Endothelial cell of umbilical vein (primary cell): Measurements from ENCODE around the gene SRPX2. TPM values are rescaled to one million over a fixed set of nuclear protein-coding genes. Genes with fewer than 3 reads are reported as not detected.

ENCODE experiments used
- BruUV-seq: library from RNA; stranded (reverse); fragments of 400-500 nt; replicated peaks from 2 replicates; lab custom pipeline; 2021; lab: Mats Ljungman, UMichigan
- CTCF ChIA-PET: fragments of 300-600, 350-600 bp; sonication (Branson Sonifier 250); formaldehyde crosslinking; loops from one replicate; lab custom pipeline; 2021; ENCODE audit warnings: antibody characterized with exemption, inconsistent platforms; lab: Charles Lee
- POLR2A ChIA-PET: fragments of 300-600, 350-600 bp; sonication (Branson Sonifier 250); formaldehyde crosslinking; loops from one replicate; lab custom pipeline; 2021; ENCODE audit warnings: antibody characterized with exemption, inconsistent platforms; lab: Charles Lee
- DNase-seq: peaks from one replicate; pipeline ENCODE4 v3.0.0-alpha.2; 2011; ENCODE audit warnings: low read depth, low spot score
- FAIRE-seq: peaks from 2 replicates; lab custom pipeline; 2011; peaks lifted over from hg19 to GRCh38; lab: Jason Lieb, UNC
- H2AFZ ChIP-seq: 2 replicates; pipeline ENCODE4 v1.6.0; 2012; ENCODE audit warnings: low read depth, low read length, control low read depth, inconsistent platforms
- H3K27ac ChIP-seq: 2 replicates; pipeline ENCODE4 v1.5.1; 2011; ENCODE audit warnings: low read depth, mild to moderate bottlenecking, control low read depth, low read length, moderate library complexity; ENCODE audit not compliant: insufficient read depth
- H3K27me3 ChIP-seq, 2 experiments: 2 replicates each; pipeline versions ENCODE4 v1.6.0 to v1.6.1; 2011; ENCODE audit warnings: low read length in 2 of 2, mixed read lengths in 1 of 2; ENCODE audit not compliant: control insufficient read depth in 2 of 2, insufficient read depth in 2 of 2
- H3K36me3 ChIP-seq, 2 experiments: 2 replicates in 1 of 2; 3 replicates in 1 of 2; pipeline ENCODE4 v1.5.1; 2011; ENCODE audit warnings: low read length in 2 of 2, mild to moderate bottlenecking in 1 of 2, moderate library complexity in 1 of 2; ENCODE audit not compliant: control insufficient read depth in 2 of 2, insufficient read depth in 2 of 2; ENCODE audit errors: extremely low read depth in 1 of 2
- H3K4me1 ChIP-seq: 3 replicates; pipeline ENCODE4 v1.5.1; 2011; ENCODE audit warnings: mild to moderate bottlenecking, low read length; ENCODE audit not compliant: control insufficient read depth, insufficient read depth; ENCODE audit errors: extremely low read depth
- H3K4me2 ChIP-seq: 2 replicates; pipeline ENCODE4 v1.6.1; 2011; ENCODE audit warnings: low read length, control low read depth, mixed read lengths; ENCODE audit not compliant: insufficient read depth
- H3K4me3 ChIP-seq, 3 experiments: fragments of 200-600 bp in 1 of 3; sonication (generic), shearing (Covaris generic) in 1 of 3; replicated peaks in 1 of 3; 2 replicates each; pipeline ENCODE4 v1.5.1; 2011 to 2016; ENCODE audit warnings: control low read depth in 3 of 3, low read length in 3 of 3, mild to moderate bottlenecking in 2 of 3, inconsistent platforms in 1 of 3, low read depth in 1 of 3, moderate library complexity in 1 of 3; ENCODE audit not compliant: insufficient read depth in 1 of 3
- H3K79me2 ChIP-seq: 2 replicates; pipeline ENCODE4 v1.6.0; 2012; ENCODE audit warnings: low read length, inconsistent platforms; ENCODE audit not compliant: control insufficient read depth, insufficient read depth
- H3K9ac ChIP-seq: replicated peaks from 2 replicates; pipeline ENCODE3; 2011; ENCODE audit warnings: low read length, control low read depth; ENCODE audit not compliant: insufficient read depth; ENCODE audit errors: extremely low read depth
- H3K9me1 ChIP-seq: replicated peaks from 3 replicates; pipeline ENCODE4 v1.6.0; 2011; ENCODE audit warnings: mild to moderate bottlenecking, low read length; ENCODE audit not compliant: control insufficient read depth, insufficient read depth; ENCODE audit errors: extremely low read depth
- H3K9me3 ChIP-seq: replicated peaks from 2 replicates; pipeline ENCODE4 v1.5.1; 2012; ENCODE audit warnings: low read length, inconsistent platforms; ENCODE audit not compliant: control insufficient read depth, insufficient read depth
- H4K20me1 ChIP-seq: replicated peaks from 2 replicates; pipeline ENCODE3; 2011; ENCODE audit warnings: mild to moderate bottlenecking, low read length; ENCODE audit not compliant: control insufficient read depth, insufficient read depth; ENCODE audit errors: extremely low read depth
- CTCF ChIP-seq, 2 donors: IDR thresholded peaks; 1 replicate in 1 of 2; 2 replicates in 1 of 2; pipeline ENCODE4 v1.5.1; 2011; ENCODE audit warnings: low read length in 2 of 2, mild to moderate bottlenecking in 2 of 2, moderate library complexity in 2 of 2, control low read depth in 1 of 2, inconsistent platforms in 1 of 2, low read depth in 1 of 2; ENCODE audit not compliant: insufficient read depth in 1 of 2; ENCODE audit errors: extremely low read depth in 1 of 2
- EZH2 ChIP-seq: IDR thresholded peaks from 2 replicates; pipeline ENCODE4 v1.6.1; 2012; ENCODE audit warnings: borderline replicate concordance, low read depth, mild to moderate bottlenecking, moderate library complexity, low read length, inconsistent platforms; ENCODE audit not compliant: severe bottlenecking
- FOS ChIP-seq: IDR thresholded peaks from 2 replicates; pipeline ENCODE4 v1.6.1; 2011; ENCODE audit warnings: mild to moderate bottlenecking, low read length, moderate library complexity, borderline replicate concordance; ENCODE audit not compliant: insufficient read depth
- GATA2 ChIP-seq: IDR thresholded peaks from 2 replicates; pipeline ENCODE4 v1.7.0; 2011; ENCODE audit warnings: low read depth, mild to moderate bottlenecking, moderate library complexity, mixed read lengths, low read length; ENCODE audit not compliant: insufficient read length, insufficient read depth
- JUN ChIP-seq: IDR thresholded peaks from 2 replicates; pipeline ENCODE4 v1.6.1; 2011; ENCODE audit warnings: borderline replicate concordance, low read depth; ENCODE audit not compliant: insufficient read length, insufficient read depth
- MAX ChIP-seq: IDR thresholded peaks from 2 replicates; pipeline ENCODE4 v1.6.1; 2011; ENCODE audit not compliant: insufficient read depth, insufficient read length
- MYC ChIP-seq: IDR thresholded peaks from one replicate; pipeline ENCODE4 v1.6.1; 2011; ENCODE audit warnings: mild to moderate bottlenecking, low read depth, low read length
- POLR2A ChIP-seq: IDR thresholded peaks from 2 replicates; pipeline ENCODE4 v1.6.1; 2012; ENCODE audit warnings: low read depth, mild to moderate bottlenecking, control low read depth, low read length
- POLR2AphosphoS5 ChIP-seq: IDR thresholded peaks from 2 replicates; pipeline ENCODE4 v1.6.1; 2012; ENCODE audit warnings: low read depth, mild to moderate bottlenecking, control low read depth, low read length, moderate library complexity; ENCODE audit not compliant: insufficient read depth
- dilution Hi-C: fragments of 300-500 bp; cut with MboI; formaldehyde crosslinking; loops from one replicate; pipeline ENCODE4 v1.15.0; 2019; ENCODE audit warnings: low sequenced_read_pairs; ENCODE audit not compliant: extremely low pct_ligation_motif_present
- intact Hi-C: fragments of 100-400 bp; cut with micrococcal nuclease; formaldehyde crosslinking; loops from one replicate; pipeline ENCODE4 v1.10.0; 2022
- polyA plus RNA-seq, 4 experiments: library from polyadenylated mRNA; depleted of rRNA in 3 of 4; stranded (reverse) in 3 of 4; unstranded in 1 of 4; fragments of >200 nt; gene quantifications; 2 replicates each; pipeline versions ENCODE4 v1.2.1 to v1.2.3, GENCODE V29; 2011 to 2012; ENCODE audit warnings: missing spikeins in 1 of 4
- total RNA-seq: library from RNA; stranded (reverse); gene quantifications from 2 replicates; pipeline ENCODE4 v1.2.3, GENCODE V29; 2021

SRPX2 gene
- total and polyA plus RNA-seq, 2 donors (not counting 3 experiments of a cell fraction or from before 2014, with no cell fraction given): 124 to 265 TPM

- intact Hi-C loops: no loop called here
- no peaks in the 10 kb centered on the region for H3K9me1 ChIP-seq
- FAIRE-seq (no peak), DNase-seq (no peak)
- no peaks in the 10 kb centered on the region for H3K27me3 ChIP-seq
- H3K4me2 ChIP-seq: no peak overlapping the region
- POLR2A ChIA-PET: no interaction called here
- H3K36me3 ChIP-seq: peaks cover 0 to 10% of the 10 kb centered on the region in 2 experiments
- H3K4me1 ChIP-seq: peaks cover 60% of the 10 kb centered on the region
- H4K20me1 ChIP-seq: no peaks in the 10 kb centered on the region
- H2AFZ ChIP-seq: no peak overlapping the region
- H3K27ac ChIP-seq: peak overlapping the region; percentile 5
- H3K79me2 ChIP-seq: peaks cover 64% of the 10 kb centered on the region
- no peaks in the 10 kb centered on the region for H3K9me3 ChIP-seq
- no TSS peak for BruUV-seq
- dilution Hi-C loops: no loop called here
- CTCF ChIA-PET: interaction anchor here (1.2 to 6.8 kb wide), 3 partner anchors 15 to 116 kb away, joined by 6 to 48 read pairs (median 6); partner anchors contain the start of gene TSPAN6
- no peak overlapping the region for H3K4me3 ChIP-seq
- no peak for TF ChIP-seq GATA2
- TF ChIP-seq MAX: no peak
- TF ChIP-seq POLR2A: no peak
- no peak for TF ChIP-seq EZH2
- no peak for TF ChIP-seq FOS
- no peak for TF ChIP-seq POLR2AphosphoS5
- TF ChIP-seq CTCF (IDR thresholded peaks at IDR 0.05; ENCODE audit: extremely low read depth in 1 of 2, insufficient read depth in 1 of 2, low read depth in 1 of 2, low read length in 2 of 2): no peak
- no peak for TF ChIP-seq JUN
- TF ChIP-seq MYC: no peak
- no peak overlapping the region for H3K9ac ChIP-seq
These were observed 8.3 kb downstream of the SRPX2 start for GRCh38 chrX:100652266-100652665.
